Measurements from ENCODE around the gene SSTR3.

Gene SSTR3

GRCh38 chr22:37156686-37157435 is 55.4 kb downstream of the SSTR3 start:
- DNase-seq: no peak
- Histone ChIP-seq H3K9me3 (no peaks in the 10 kb centered on the region), H3K36me3 (no peaks in the 10 kb centered on the region), H3K27me3 (no peaks in the 10 kb centered on the region), H3K4me1 (no peaks in the 10 kb centered on the region), H3K4me3 (ENCODE audit: low read depth, low read length) (no peak overlapping the region)
- TF ChIP-seq CTCF (IDR thresholded peaks at IDR 0.05; ENCODE audit: low read depth, low read length): no peak

- Histone ChIP-seq H3K4me1 (no peaks in the 10 kb centered on the region), H3K4me3 (ENCODE audit: low read depth, low read length) (no peak overlapping the region), H3K27me3 (no peaks in the 10 kb centered on the region), H3K9me3 (no peaks in the 10 kb centered on the region), H3K36me3 (no peaks in the 10 kb centered on the region)
- DNase-seq: no peak
- no peak for TF ChIP-seq CTCF (IDR thresholded peaks at IDR 0.05; ENCODE audit: low read depth, low read length)
These were observed 56.3 kb downstream of the SSTR3 start for GRCh38 chr22:37155971-37156370.

GRCh38 chr22:37154925-37155712 is 57.2 kb downstream of the SSTR3 start:
- no peak for TF ChIP-seq CTCF (IDR thresholded peaks at IDR 0.05; ENCODE audit: low read depth, low read length)
- H3K27me3 ChIP-seq: no peaks in the 10 kb centered on the region
- H3K36me3 ChIP-seq: no peaks in the 10 kb centered on the region
- no peak overlapping the region for H3K4me3 ChIP-seq (ENCODE audit: low read depth, low read length)
- no peaks in the 10 kb centered on the region for H3K4me1 ChIP-seq
- no peak for DNase-seq
- no peaks in the 10 kb centered on the region for H3K9me3 ChIP-seq
